Endothelial cell (in vitro differentiated cells): ENCODE measurements around the gene KIF21A. TPM values are rescaled to one million over a fixed set of nuclear protein-coding genes. Genes with fewer than 3 reads are reported as not detected.

Source experiments
- DNase-seq: peaks from one replicate; pipeline ENCODE4 v3.0.0; 2021; ENCODE audit warnings: low spot score
- H3K27ac Mint-ChIP-seq: one replicate; pipeline ENCODE4 v1.8.0; 2021; ENCODE audit warnings: mixed read lengths, inconsistent platforms; ENCODE audit not compliant: unreplicated experiment
- H3K27me3 Mint-ChIP-seq: one replicate; pipeline ENCODE4 v1.8.0; 2021; ENCODE audit warnings: mild to moderate bottlenecking, moderate library complexity, mixed read lengths, inconsistent platforms; ENCODE audit not compliant: unreplicated experiment
- H3K36me3 Mint-ChIP-seq: one replicate; pipeline ENCODE4 v1.8.0; 2021; ENCODE audit warnings: mild to moderate bottlenecking, low read depth, mixed read lengths, inconsistent platforms; ENCODE audit not compliant: unreplicated experiment
- H3K4me1 Mint-ChIP-seq: one replicate; pipeline ENCODE4 v1.8.0; 2021; ENCODE audit warnings: mild to moderate bottlenecking, mixed read lengths, inconsistent platforms; ENCODE audit not compliant: unreplicated experiment
- H3K4me3 Mint-ChIP-seq: one replicate; pipeline ENCODE4 v1.8.0; 2021; ENCODE audit warnings: mild to moderate bottlenecking, mixed read lengths, inconsistent platforms; ENCODE audit not compliant: unreplicated experiment
- H3K9me3 Mint-ChIP-seq: one replicate; pipeline ENCODE4 v1.8.0; 2021; ENCODE audit warnings: mixed read lengths, inconsistent platforms; ENCODE audit not compliant: unreplicated experiment
- total RNA-seq: library from RNA; stranded (reverse); fragmentation: NEBNext Ultra II Directional; extraction: Animal tissue kit (Norgen Biotek cat#: 25700); gene quantifications from one replicate; pipeline ENCODE4 v1.2.1, GENCODE V29; 2021; ENCODE audit not compliant: unreplicated experiment
- TF ChIP-seq, protein P1 (sequence below): fragments of 200-600 bp; sonication (generic); IDR thresholded peaks from one replicate; pipeline ENCODE4 v1.5.0; 2021; ENCODE audit warnings: antibody characterized with exemption; ENCODE audit not compliant: unreplicated experiment

Gene KIF21A
- total RNA-seq, 1 donor from 2014 or later: 2.9 TPM

DNA sequence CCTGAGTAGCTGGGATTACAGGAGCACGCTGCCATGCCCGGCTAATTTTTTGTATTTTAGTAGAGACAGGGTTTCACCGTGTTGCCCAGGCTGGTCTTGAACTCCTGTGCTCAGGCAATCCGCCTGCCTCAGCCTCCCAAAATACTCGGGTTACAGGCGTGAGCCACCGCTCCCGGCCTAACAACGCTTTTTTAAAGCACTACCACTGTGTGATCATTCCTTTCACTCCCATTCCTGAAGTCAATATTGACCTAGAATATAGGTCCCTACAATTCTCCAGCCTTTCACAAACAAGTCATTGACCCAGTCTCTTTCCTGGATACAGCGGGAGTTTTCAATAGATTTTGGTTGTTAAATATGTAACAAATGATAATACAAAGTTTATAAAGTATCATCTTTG lies 62.8 kb downstream of the KIF21A start:
- Mint-ChIP-seq H3K27me3 (no peaks in the 10 kb centered on the region), H3K36me3 (no peaks in the 10 kb centered on the region), H3K27ac (no peak overlapping the region), H3K9me3 (no peaks in the 10 kb centered on the region), H3K4me1 (no peaks in the 10 kb centered on the region), H3K4me3 (no peak overlapping the region)
- TF ChIP-seq, protein P1, sequence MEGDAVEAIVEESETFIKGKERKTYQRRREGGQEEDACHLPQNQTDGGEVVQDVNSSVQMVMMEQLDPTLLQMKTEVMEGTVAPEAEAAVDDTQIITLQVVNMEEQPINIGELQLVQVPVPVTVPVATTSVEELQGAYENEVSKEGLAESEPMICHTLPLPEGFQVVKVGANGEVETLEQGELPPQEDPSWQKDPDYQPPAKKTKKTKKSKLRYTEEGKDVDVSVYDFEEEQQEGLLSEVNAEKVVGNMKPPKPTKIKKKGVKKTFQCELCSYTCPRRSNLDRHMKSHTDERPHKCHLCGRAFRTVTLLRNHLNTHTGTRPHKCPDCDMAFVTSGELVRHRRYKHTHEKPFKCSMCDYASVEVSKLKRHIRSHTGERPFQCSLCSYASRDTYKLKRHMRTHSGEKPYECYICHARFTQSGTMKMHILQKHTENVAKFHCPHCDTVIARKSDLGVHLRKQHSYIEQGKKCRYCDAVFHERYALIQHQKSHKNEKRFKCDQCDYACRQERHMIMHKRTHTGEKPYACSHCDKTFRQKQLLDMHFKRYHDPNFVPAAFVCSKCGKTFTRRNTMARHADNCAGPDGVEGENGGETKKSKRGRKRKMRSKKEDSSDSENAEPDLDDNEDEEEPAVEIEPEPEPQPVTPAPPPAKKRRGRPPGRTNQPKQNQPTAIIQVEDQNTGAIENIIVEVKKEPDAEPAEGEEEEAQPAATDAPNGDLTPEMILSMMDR: no peak
- DNase-seq: no peak

DNA sequence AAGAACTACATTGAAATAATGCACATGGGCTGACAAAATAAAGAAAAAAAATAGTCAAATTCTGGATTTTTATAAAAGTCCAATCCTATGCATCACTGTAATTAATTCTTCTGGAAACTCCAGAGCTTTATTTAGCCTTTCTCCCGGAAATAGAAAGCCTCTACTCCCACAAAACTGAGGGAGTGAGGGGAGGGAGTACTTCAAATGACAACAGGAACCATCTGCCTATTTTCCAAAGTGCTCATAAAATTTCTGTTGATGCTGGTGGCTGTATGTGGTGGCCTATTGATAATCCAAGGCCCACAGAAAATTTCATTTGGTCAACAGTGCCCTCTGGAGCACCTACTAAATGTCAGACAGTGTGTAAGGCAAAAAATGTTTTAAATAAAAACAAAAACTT lies 64.6 kb downstream of the KIF21A start:
- H3K27me3 Mint-ChIP-seq: no peaks in the 10 kb centered on the region
- H3K4me1 Mint-ChIP-seq: no peaks in the 10 kb centered on the region
- TF ChIP-seq, protein P1: no peak
- no peaks in the 10 kb centered on the region for H3K9me3 Mint-ChIP-seq
- DNase-seq: no peak
- no peaks in the 10 kb centered on the region for H3K36me3 Mint-ChIP-seq
- no peak overlapping the region for H3K4me3 Mint-ChIP-seq
- no peak overlapping the region for H3K27ac Mint-ChIP-seq

DNA sequence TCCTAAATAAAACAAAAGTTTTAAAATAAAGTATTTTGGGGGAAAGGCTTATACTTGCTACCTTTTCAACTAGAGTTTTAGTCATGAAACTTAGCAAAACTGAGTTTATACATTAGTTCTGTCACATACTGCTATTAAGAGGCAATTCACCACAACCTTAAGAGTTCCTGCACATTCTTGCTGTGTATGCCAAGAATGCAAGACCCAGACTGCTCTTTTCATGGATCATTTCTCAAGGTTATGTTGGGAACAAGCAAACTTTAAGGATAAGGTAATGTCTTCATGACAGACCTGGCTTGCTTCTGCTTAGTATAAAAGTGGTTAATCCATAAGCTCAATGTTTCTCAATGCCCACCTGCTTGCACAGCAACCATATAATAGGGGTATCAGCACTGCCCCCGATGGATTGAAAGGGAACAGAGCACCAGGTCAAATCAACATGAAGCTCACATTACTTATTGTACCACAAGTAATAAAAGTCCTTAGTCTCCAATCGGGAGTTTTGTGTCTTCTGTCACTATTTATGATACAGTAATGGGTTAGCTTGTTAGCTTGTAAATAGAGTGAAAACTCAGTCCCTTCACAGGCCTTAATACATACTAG lies 67.6 kb downstream of the KIF21A start:
- no peak overlapping the region for H3K27ac Mint-ChIP-seq
- no peak for DNase-seq
- no peaks in the 10 kb centered on the region for H3K27me3 Mint-ChIP-seq

DNA sequence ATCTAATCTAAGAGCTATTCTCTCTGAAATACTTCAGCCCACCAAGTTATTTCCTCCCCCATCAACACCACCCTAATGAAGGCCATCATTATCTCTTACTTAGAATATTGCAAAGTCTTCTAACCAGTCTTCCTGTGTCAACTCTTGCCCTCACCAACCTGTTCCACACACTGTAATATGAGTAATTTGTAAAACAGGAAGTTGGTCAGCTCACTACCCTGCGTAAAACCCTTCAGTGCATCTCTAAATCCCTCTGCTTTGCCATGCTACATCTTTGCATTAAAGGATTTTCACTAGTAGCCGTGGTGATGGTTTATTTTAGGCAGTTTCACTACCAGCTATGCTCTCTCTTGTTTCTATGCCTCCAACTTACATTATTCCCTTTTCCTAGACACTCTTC lies 70.0 kb downstream of the KIF21A start:
- no peak overlapping the region for H3K27ac Mint-ChIP-seq
- H3K27me3 Mint-ChIP-seq: no peaks in the 10 kb centered on the region
- no peak overlapping the region for H3K4me3 Mint-ChIP-seq
- H3K36me3 Mint-ChIP-seq: no peaks in the 10 kb centered on the region
- peaks cover 5% of the 10 kb centered on the region for H3K4me1 Mint-ChIP-seq
- no peaks in the 10 kb centered on the region for H3K9me3 Mint-ChIP-seq
- TF ChIP-seq, protein P1: no peak
- DNase-seq: no peak

More for the DNA sequence above, 67.6 kb downstream of the KIF21A start:
- Mint-ChIP-seq H3K4me1 (peaks cover 5% of the 10 kb centered on the region), H3K9me3 (no peaks in the 10 kb centered on the region), H3K36me3 (no peaks in the 10 kb centered on the region), H3K4me3 (no peak overlapping the region)
- TF ChIP-seq, protein P1: no peak

DNA sequence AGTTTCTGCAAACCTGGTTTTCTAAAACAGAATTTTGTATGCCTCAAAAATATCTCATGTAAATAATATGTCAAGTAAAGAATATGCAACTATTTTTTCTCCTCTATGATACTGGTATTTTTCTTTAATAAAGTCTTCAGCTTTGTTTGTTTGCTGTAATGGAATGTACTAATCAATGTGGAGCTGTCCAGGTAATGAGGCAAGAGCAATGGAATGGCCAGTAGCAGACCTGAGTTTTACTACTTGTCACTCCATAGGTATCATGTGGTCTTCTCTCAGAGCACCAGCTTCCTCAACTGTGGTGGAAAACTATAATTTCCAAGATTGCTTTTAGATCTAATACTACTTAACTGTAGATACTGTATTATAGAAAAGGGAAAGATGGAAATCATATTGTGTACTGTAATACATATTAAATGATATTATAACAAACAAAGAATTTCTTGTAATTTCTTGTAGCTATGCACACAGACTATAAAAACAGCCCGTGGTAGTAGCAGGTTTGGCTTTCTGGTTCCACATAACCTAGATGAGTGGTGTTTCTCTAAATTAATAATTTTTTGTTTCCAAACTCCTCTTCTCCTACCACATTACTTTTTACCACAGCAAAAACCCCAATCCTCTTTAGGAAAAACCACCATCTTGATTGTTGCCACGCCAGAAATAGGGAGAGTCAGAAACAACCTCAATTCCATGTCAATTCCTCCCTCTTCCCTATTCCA lies 70.6 kb downstream of the KIF21A start:
- Mint-ChIP-seq H3K4me3 (no peak overlapping the region), H3K36me3 (no peaks in the 10 kb centered on the region), H3K27me3 (no peaks in the 10 kb centered on the region), H3K9me3 (no peaks in the 10 kb centered on the region), H3K27ac (no peak overlapping the region), H3K4me1 (peaks cover 5% of the 10 kb centered on the region)
- TF ChIP-seq, protein P1: no peak
- no peak for DNase-seq
